ENCODE data around the gene ANKFN1. TPM values are rescaled to one million over a fixed set of nuclear protein-coding genes. Genes with fewer than 3 reads are reported as not detected.

The ANKFN1 gene
- polyA plus RNA-seq, 3 donors: 0.70 to 1.4 (median 0.80) TPM

DNA sequence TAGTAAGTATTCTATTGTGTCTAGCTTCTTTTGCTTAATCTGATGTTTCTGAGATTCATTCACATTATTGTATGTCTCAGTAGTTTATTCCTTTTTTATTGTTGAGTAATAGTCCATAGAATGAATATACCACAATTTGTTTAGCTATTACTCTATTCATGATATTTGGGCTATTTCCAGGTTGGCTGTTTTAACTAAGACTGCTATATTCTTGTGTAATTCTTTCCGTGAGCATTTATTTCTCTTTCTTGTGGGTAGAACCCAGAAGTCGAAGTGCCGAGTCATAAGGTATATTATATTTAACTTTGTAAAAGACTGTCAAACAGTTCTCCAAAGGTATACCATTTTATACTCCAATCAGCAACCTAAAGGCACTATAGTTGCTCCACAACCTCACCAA, 160.8 kb downstream of the ANKFN1 start:
- no peak for DNase-seq (ENCODE audit: extremely low read depth in 1 of 11, low read depth in 9 of 11, low spot score in 4 of 11)

DNA sequence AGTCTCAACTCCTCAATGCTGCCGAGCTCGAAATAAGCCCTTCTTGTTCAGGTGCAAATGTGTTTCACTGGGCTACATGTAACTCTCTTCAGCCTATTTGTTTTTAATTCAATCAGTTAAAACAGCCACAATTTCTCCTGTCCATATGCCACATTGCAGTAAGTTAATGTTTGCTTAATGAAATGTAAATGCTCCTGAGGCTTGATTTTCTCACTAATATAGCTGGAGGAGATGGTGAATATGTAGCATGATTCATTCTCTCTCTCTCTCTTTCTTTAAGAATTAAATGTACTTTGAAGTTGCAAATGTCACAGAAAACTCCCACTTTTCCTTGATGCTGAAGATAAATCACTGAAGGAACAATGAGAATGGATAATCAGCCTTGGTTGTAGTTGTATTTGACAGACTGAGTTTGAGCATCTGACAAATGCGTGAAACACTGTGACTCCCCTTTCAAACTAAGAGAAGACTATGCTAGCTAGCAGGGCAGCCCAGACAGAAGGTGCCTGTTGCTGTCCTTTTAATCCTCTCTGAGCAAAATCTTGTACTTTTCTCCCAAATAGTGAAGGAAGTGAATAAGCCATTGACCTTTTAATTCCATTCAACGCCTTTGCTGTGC, 161.8 kb downstream of the ANKFN1 start:
- no peak for DNase-seq (ENCODE audit: extremely low read depth in 1 of 11, low read depth in 9 of 11, low spot score in 4 of 11)

DNA sequence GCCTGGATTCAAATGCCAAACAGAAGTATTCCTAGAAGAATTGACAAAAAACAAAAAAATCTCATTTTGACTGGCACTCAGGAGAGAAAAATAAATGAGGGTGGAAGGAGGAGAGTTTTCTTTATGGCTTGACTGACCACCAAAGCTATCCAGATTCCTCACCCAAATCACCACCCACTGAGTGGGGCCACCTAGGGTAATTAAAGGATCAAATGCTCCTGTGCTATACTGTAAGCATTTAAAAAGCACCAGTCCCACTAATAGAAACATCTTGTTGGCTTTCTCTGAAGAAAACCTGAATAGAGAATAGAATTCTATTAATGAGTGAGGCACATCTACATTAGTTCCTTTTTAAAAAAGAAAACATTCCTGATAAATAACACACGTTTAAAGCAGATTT, 163.3 kb downstream of the ANKFN1 start:
- no peak for DNase-seq (ENCODE audit: extremely low read depth in 1 of 11, low read depth in 9 of 11, low spot score in 4 of 11)

DNA sequence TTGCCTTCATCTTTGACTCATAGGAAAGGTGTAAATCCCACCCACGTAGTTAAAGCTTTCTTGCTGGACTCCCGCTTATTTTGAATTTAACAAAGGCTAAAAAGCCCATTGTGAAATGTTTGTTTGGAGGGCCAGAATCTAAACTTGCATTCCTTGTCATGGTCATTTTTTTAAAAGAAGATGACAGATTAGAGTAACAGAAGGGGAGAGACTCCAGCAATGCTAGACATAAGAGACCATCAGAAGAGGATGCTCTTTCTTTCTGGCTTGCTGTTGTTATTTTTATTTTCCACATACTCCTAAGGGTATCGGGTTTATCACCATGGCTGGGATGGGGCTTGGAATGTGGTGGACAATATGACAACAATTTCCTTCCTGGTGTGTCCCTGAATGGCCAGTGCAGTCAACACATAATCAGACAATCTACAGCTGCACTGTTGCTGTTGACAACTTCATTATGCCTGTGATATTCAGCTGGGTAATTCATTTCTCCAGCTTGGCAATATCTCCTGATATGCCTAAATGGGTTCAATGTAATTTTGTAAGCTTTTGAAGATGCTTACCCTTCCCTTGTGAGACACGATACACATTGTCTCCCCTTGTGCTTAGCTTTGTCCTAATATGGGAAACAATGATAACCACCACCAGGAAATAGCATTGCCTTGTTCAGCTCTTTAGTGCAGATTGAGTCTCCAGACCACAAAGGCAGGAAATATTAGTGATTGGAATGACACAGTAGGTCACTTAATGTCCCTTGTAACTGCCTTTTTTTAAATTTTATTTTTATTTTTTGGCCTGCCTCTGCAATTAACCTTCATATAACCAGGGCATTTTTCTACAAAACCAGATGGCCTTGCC, 164.3 kb downstream of the ANKFN1 start:
- DNase-seq (ENCODE audit: extremely low read depth in 1 of 11, low read depth in 9 of 11, low spot score in 4 of 11): no peak

DNA sequence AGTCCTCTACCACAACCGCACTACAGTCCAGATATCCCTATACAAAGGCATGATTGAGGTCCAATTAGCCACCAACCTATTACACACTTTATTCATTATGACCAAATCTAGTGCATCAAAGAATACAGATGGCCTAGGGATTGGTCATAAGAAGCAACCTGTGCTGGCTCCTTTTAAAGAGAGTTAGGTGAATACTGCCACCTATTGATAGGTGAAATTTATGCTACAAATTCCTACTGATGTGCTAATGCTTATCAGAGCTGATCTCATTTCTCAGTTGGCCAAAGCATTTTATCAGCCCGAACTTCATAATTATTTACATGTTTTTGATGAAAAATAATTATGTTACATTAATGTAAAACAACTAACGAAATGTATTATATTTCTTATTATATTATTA, 166.3 kb downstream of the ANKFN1 start:
- peak in 7 of 11 donors; percentile 23 to 57 (median 36) for DNase-seq (ENCODE audit: extremely low read depth in 1 of 11, low read depth in 9 of 11, low spot score in 4 of 11)

DNA sequence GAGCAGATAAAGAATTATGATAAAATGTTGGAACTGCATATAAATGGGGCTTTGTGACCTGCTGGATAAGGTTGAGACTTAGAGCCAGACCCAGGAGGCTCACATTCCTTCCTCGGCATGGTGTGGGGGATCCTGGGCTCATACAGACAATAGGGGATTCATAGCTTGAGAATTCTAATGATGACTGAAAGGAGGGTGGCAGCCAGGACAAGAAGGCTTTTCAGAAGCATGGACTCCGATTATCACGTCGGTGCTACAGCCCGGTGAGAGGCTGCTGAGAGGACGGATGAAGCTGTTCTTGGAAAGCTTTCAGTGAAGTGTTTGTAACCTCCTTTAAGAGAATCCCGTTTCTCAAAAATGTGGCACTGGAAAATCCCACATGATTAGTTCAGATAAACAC, 167.2 kb downstream of the ANKFN1 start:
- no peak for DNase-seq (ENCODE audit: extremely low read depth in 1 of 11, low read depth in 9 of 11, low spot score in 4 of 11)

DNA sequence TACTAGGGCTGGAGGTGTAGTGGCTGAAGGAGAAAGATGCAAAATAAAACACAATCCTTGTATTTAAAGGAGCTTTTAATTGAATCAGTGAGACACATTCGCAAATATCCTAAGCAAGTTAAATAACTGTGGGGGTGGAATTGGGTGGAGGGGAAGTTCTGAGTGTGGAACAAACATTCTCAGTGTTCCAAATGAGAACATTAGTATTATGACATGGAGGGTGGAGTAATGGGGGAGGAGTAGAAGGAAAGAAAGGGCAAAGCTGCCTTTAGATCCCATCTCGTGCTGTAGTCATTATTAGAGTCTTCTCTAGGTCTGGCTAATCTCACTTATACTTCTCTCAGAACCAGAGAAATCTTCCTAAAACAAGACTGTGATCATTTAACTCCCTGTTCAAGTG, 169.7 kb downstream of the ANKFN1 start:
- DNase-seq (ENCODE audit: extremely low read depth in 1 of 11, low read depth in 9 of 11, low spot score in 4 of 11): no peak

DNA sequence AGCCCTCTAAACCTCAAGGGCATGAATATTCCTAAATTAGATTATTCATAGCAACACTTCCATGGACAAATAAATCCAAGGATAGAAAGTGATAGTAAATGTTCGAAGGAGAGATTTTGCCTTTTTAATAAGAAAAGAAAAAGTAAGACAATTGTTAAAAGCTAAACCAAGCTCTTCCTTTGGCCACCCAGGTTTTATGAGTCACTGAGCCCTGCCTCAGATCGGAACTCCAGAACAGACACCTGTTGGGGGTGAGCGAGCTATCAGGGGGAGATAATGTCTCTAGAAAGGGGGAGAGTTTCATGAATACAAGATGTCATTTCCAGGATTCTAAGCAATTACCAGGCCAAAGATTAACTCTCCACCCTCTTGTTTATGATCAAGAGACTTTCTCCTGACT, 171.4 kb downstream of the ANKFN1 start:
- no peak for DNase-seq (ENCODE audit: extremely low read depth in 1 of 11, low read depth in 9 of 11, low spot score in 4 of 11)

DNA sequence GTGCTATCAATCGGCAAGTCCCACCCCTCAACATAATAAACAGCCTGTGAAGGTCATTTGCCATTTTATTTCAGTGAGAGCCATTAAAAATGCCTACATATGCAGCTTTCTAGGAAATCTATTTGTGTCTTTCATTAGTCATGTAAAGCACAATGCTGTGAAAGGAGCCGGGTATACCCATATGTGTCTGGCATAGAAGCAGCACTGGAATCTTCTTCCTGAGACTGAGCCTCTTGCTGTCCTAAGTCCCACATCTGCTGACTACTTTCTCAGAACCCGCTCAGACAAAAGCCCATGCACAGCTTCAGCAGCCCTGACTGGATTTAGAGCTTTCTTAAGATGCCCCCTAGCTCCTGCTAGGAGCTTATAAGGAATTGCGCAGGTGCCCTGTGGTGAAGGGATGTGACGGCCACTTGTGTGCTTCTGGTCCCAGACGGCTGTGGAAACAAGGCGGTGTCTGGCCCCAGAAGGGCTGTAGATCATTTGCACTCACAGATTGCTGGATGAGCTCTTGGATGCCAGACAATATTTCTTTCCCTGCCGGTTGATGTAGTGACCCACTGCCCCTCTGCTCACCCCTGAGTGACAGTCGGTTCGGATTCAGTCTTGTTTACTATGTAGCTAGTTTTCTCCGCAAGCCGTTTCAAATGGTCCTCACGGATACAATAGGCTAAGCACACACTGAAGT, 172.2 kb downstream of the ANKFN1 start:
- DNase-seq (ENCODE audit: extremely low read depth in 1 of 11, low read depth in 9 of 11, low spot score in 4 of 11): peak in 1 of 11 donors; percentile 1

DNA sequence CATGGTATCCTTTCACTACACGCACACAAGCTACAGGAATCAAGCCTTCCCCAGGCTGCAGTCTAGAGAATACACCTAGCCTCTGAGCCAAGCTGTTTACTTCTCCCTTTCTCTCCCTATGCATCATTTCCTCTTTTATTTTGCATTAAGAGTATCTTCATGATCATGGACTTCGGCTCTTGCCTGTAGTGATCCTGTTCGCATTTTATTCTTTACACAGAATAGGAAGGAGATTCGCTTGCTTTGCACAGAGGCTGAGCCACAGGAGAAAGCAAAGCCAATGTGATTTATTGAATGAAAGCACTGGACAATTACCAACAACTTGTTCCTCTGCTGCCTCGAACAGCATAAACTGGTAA, 172.7 kb downstream of the ANKFN1 start:
- DNase-seq (ENCODE audit: extremely low read depth in 1 of 11, low read depth in 9 of 11, low spot score in 4 of 11): no peak

DNA sequence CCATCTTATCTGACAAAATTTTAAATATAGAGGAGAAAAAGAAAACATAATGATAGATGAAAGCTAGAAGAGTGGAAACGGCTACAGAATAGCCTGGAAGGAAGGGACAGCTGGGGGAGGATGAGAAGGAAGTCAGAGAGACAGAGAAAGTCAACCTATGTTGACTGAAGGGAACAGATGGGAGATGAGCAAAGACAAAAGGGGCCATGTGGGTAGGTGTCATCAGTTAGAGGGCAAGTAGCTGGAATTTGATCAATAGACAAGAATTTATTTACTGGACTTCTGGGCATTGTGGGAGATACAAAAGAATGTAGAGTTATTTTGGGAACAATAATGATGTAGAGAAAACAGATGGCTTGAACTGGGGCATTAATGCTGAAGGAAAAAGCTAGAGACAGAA, 194.4 kb downstream of the ANKFN1 start:
- DNase-seq (ENCODE audit: extremely low read depth in 1 of 11, low read depth in 9 of 11, low spot score in 4 of 11): no peak

DNA sequence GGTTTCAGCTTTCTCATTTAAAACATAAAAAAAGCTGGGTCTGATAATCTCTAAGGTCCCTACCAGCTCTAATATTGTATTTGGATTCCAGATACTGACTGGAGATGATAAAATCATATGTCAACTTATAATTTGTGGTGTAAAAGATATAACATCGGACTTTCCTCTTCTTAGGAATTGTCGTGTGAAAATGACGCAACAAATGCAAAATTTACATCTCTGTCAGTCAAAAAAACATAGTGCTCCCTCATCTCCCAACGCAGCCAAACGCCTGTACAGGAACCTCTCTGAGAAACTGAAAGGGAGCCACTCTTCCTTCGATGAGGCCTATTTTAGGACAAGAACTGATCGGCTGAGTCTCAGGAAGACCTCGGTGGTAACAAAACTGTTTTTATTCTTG, 197.3 kb downstream of the ANKFN1 start:
- DNase-seq (ENCODE audit: extremely low read depth in 1 of 11, low read depth in 9 of 11, low spot score in 4 of 11): no peak

DNA sequence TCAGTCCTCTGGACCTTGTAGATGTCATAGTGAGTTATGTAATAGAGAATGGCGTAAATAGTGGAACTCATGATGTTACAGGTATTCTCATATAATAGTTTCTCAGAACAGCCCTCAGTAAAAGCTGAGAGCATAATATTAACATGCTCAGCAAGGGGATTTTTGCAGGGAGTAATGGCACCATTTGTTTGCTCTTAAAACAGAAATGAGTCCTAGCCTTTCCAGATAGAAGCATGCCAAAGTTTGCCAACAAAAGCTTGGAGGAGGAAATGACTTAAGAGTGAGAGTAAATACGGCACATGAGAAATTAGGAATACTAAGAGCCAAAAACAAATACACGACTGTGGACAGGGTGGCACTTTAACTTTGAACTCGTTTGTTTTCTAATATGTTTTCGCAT, 198.4 kb downstream of the ANKFN1 start:
- DNase-seq (ENCODE audit: extremely low read depth in 1 of 11, low read depth in 9 of 11, low spot score in 4 of 11): no peak

DNA sequence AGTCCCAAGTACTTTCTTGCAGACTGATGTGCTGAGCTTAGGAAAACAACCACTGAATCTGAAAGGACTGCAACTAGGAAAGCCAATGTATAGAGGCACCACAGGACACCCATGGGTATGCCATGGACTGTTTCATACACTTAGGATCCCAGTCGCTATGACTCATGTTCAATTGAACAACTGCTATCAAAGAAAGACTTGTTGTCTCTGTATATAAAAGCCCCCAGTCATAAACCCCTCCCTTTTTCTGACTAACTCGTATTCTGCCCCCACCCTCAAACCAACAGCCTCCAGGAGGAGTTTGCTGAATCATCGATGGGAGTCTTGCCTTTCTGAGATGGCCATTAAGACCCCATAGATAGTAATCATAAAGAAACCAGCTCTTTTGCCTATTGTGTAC, 205.4 kb downstream of the ANKFN1 start:
- DNase-seq (ENCODE audit: extremely low read depth in 1 of 11, low read depth in 9 of 11, low spot score in 4 of 11): no peak

DNA sequence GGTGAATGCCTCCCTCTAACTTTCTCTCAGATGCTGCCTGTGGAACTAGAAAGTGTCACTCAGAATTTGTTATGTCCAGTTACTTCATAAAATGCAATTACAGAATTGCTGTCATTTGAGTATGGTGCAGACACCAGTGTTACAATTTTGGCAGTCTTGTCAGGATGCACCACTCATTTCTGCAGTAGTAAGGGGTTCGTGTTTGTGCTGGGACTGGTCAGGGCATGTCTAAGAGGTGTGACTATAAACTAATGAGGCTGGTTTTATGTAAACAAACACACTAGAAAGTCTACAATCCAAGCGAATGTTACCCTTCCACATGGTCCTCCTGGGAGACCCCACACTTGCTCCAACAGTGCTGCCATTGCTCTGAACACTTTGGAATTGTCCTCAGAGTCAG, 206.2 kb downstream of the ANKFN1 start:
- DNase-seq (ENCODE audit: extremely low read depth in 1 of 11, low read depth in 9 of 11, low spot score in 4 of 11): no peak

DNA sequence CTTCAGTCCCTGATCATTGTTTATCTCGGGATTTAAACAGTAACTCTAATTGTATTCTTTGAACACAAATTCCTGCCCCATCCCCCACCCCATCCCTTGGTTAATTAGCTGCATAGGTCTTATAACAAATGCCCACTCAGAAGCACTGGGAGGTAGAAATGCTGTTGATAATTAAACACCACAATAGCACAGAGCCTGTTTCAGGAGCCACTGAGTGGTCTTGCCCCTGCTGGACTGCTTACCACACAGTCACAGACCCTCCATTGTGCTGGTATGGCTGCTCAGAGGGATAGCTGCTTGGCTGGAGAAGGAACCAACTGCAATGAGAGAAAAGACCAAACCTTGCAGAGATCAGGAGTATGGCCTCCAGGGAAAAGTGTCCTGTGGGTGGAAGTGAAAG, 214.1 kb downstream of the ANKFN1 start:
- DNase-seq (ENCODE audit: extremely low read depth in 1 of 11, low read depth in 9 of 11, low spot score in 4 of 11): peak in 9 of 11 donors; percentile 6 to 65 (median 25)

DNA sequence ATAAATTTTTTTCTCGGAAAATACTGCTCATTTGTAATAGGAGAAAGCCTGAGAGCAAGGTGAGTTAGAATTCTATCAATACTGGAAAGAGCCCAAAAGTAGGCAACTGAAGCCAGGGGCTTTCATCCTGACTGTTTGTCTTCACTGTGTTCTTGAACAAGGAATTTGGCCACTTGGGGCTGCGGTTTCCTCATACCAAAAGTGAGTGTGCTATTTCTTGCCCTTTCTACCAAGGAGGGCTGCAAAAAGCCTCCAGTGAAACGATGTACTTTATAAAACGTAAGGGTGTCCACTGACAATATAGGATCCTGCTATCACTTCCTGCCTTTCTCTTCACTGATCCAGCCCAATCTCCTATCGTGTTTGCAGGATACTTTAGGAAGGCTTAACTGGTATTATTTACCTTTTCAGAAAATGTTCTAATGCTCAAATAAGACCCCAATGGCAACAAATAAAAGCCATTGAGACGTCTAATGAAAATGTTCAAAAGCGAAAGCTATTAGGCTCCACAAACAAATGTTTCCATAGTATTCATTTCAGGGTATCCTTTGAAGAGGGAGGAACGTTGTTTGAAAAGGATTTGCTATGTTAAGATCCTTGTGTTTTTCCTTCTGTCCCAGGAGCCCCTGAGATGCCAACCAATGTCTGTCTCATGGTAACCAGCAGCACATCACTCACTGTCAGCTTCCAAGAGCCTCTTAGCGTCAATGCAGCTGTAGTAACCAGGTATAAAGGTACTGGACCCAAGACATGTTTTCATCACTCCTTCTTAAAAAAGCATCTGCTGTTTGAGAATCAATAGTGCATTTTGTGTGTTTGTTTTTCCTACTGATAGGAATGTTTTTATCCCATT, 220.9 kb downstream of the ANKFN1 start:
- no peak for DNase-seq (ENCODE audit: extremely low read depth in 1 of 11, low read depth in 9 of 11, low spot score in 4 of 11)

DNA sequence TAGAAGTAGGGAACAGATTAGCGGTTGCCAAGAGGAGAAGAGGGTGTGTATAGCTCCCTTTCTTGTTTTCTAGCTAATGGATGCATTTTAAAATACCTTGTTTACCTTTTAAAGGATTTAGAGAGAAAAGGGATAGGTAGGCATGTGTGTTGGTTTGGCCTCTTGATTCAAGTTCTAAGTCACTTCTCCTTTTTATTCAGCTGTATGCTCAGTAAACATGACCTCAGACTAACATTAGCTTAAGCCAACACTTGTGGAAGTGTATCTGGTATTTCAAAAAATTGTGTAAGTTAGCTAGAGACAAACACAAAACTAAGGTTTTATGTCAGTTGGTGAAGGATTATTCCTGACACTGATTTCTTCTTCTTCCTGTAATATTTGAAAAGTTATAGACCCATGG, 236.1 kb downstream of the ANKFN1 start:
- no peak for DNase-seq (ENCODE audit: extremely low read depth in 1 of 11, low read depth in 9 of 11, low spot score in 4 of 11)

DNA sequence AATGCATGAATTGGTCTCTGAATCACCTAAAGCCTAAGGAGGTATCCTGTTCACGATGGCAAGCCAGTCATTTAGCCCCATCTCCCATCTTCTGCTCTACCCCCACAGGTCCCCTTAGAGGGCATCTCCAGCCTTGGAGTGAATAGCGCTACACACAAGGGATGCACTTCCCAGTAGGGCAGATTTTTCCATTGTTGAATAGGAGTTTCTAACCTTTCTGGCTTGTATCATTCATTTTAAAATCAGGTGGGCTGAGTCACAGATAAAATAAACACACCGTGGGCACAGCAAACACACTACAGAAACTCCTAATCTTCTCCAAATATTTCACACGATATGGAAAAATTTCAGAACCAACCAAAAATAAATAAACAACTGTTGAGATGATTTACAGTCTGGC, 239.0 kb downstream of the ANKFN1 start:
- DNase-seq (ENCODE audit: extremely low read depth in 1 of 11, low read depth in 9 of 11, low spot score in 4 of 11): no peak

Measured in renal cortex interstitium (tissue), 11 donors.